Dedifferentiated amniotic fluid mesenchymal stem cell (primary cell): ENCODE data around the gene CD300LB.
"Not testable (repeated sequence)": the region's sequence is repeated elsewhere in the genome, so short reads cannot be mapped to it uniquely, and the experiment has no call there.

ENCODE experiments used
- DNase-seq: peaks from one replicate; pipeline ENCODE4 v3.0.0-alpha.2; 2016; ENCODE audit errors: extremely low spot score

CD300LB gene

GRCh38 chr17:74493331-74493833, 37.9 kb downstream of the CD300LB start:
- DNase-seq = peak; percentile 61

- no peak for DNase-seq
Measured at GRCh38 chr17:74491626-74492025, 39.6 kb downstream of the CD300LB start.

GRCh38 chr17:74490716-74491115, 40.6 kb downstream of the CD300LB start:
- no peak for DNase-seq

GRCh38 chr17:74488276-74488675, 43.0 kb downstream of the CD300LB start:
- not testable (repeated sequence) for DNase-seq

GRCh38 chr17:74485841-74486240, 45.4 kb downstream of the CD300LB start:
- no peak for DNase-seq

- no peak for DNase-seq
Measured at GRCh38 chr17:74485022-74485743, 46.1 kb downstream of the CD300LB start.

GRCh38 chr17:74484066-74484465, 47.2 kb downstream of the CD300LB start:
- DNase-seq = no peak

- DNase-seq = no peak
Measured at GRCh38 chr17:74481621-74482020, 49.7 kb downstream of the CD300LB start.

GRCh38 chr17:74480290-74480689, 51.0 kb downstream of the CD300LB start:
- DNase-seq = no peak

GRCh38 chr17:74478420-74479100, 52.7 kb downstream of the CD300LB start:
- no peak for DNase-seq

GRCh38 chr17:74477411-74477810, 53.9 kb downstream of the CD300LB start:
- DNase-seq = no peak

GRCh38 chr17:74475189-74475588, 56.1 kb downstream of the CD300LB start:
- no peak for DNase-seq

GRCh38 chr17:74474043-74474792, 57.1 kb downstream of the CD300LB start:
- no peak for DNase-seq

- DNase-seq = no peak
Measured at GRCh38 chr17:74473294-74473693, 58.0 kb downstream of the CD300LB start.

- DNase-seq = no peak
Measured at GRCh38 chr17:74472890-74473289, 58.4 kb downstream of the CD300LB start.

- no peak for DNase-seq
Measured at GRCh38 chr17:74471341-74471740, 59.9 kb downstream of the CD300LB start.
